ENCODE results near the gene ACACA.
"Not testable (repeated sequence)": the region's sequence is repeated elsewhere in the genome, so short reads cannot be mapped to it uniquely, and the experiment has no call there.

The ACACA gene

GRCh38 chr17:37168731-37169353 lies 237.8 kb downstream of the ACACA start:
- no peak for DNase-seq

- DNase-seq, result no peak
Measured at GRCh38 chr17:37167756-37168155, 238.9 kb downstream of the ACACA start.

GRCh38 chr17:37164057-37164456 lies 242.6 kb downstream of the ACACA start:
- no peak for DNase-seq

GRCh38 chr17:37162800-37163199 lies 243.8 kb downstream of the ACACA start:
- DNase-seq, result no peak

GRCh38 chr17:37160944-37161343 lies 245.7 kb downstream of the ACACA start:
- DNase-seq, result no peak

- no peak for DNase-seq
Measured at GRCh38 chr17:37158290-37158689, 248.3 kb downstream of the ACACA start.

GRCh38 chr17:37148156-37148555 lies 258.5 kb downstream of the ACACA start:
- DNase-seq, result no peak

- DNase-seq, result no peak
Measured at GRCh38 chr17:37147301-37147812, 259.3 kb downstream of the ACACA start.

- no peak for DNase-seq
Measured at GRCh38 chr17:37146086-37147064, 260.3 kb downstream of the ACACA start.

GRCh38 chr17:37144075-37144701 lies 262.4 kb downstream of the ACACA start:
- DNase-seq, result no peak

GRCh38 chr17:37143558-37143957 lies 263.1 kb downstream of the ACACA start:
- not testable (repeated sequence) for DNase-seq

- DNase-seq, result no peak
Measured at GRCh38 chr17:37142294-37142896, 264.2 kb downstream of the ACACA start.

GRCh38 chr17:37138571-37139120 lies 268.0 kb downstream of the ACACA start:
- no peak for DNase-seq

GRCh38 chr17:37137906-37138514 lies 268.6 kb downstream of the ACACA start:
- no peak for DNase-seq

GRCh38 chr17:37137070-37137610 lies 269.5 kb downstream of the ACACA start:
- DNase-seq, result no peak

GRCh38 chr17:37135576-37135975 lies 271.1 kb downstream of the ACACA start:
- DNase-seq, result no peak

GRCh38 chr17:37134050-37134449 lies 272.6 kb downstream of the ACACA start:
- DNase-seq, result no peak

- no peak for DNase-seq
Measured at GRCh38 chr17:37133136-37133535, 273.5 kb downstream of the ACACA start.

- no peak for DNase-seq
Measured at GRCh38 chr17:37131669-37132611, 274.7 kb downstream of the ACACA start.

- DNase-seq, result no peak
Measured at GRCh38 chr17:37130984-37131446, 275.6 kb downstream of the ACACA start.

- DNase-seq, result no peak
Measured at GRCh38 chr17:37124821-37125173, 281.8 kb downstream of the ACACA start.

Measured in GOT3 (cell line).